ENCODE data around the gene OXA1L. TPM values are rescaled to one million over a fixed set of nuclear protein-coding genes. Genes with fewer than 3 reads are reported as not detected.

The OXA1L gene
- total RNA-seq, 1 experiment from 2014 or later, result 146 TPM

DNA sequence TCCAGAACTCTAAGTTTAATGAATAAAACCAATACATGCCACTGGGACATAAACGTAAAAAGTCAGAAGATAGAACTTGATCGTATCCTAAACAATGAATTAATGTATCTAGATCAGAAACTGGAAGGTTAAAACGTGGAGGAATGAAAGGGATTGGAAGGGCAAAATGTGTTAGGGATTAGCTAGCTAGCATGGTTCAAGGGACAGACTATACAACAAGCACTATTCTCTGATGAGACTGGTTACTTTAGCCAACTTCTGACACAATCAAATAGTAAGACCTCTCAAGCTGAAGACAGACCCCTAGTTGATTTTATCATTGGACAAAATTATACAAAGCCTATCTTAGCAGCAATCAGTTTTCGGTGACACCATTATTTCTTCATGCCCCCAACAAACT lies 18.7 kb upstream of the OXA1L start:
- no peaks in the 10 kb centered on the region for H3K36me3 ChIP-seq (ENCODE audit: control insufficient read depth in 1 of 2, insufficient read depth in 2 of 2, low read length in 2 of 2)
- no peaks in the 10 kb centered on the region for H3K79me2 ChIP-seq (ENCODE audit: insufficient read depth, low read length)
- no peak overlapping the region for H3K27ac ChIP-seq (ENCODE audit: low read depth, low read length)
- no peak for ATAC-seq
- TF ChIP-seq CEBPB (IDR thresholded peaks at IDR 0.05; ENCODE audit: low read depth), result no peak
- TF ChIP-seq YY1 (IDR thresholded peaks at IDR 0.05; ENCODE audit: extremely low read depth, insufficient replicate concordance, low read depth, low read length), result no peak
- no peak for TF ChIP-seq JUND (IDR thresholded peaks at IDR 0.05)
- TF ChIP-seq EGR1 (IDR thresholded peaks at IDR 0.05; ENCODE audit: low read depth), result no peak
- TF ChIP-seq CBX3 (IDR thresholded peaks at IDR 0.05; ENCODE audit: low read depth), result no peak
- TF ChIP-seq, protein P1, sequence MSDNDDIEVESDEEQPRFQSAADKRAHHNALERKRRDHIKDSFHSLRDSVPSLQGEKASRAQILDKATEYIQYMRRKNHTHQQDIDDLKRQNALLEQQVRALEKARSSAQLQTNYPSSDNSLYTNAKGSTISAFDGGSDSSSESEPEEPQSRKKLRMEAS (IDR thresholded peaks at IDR 0.05), result no peak
- no peak for TF ChIP-seq REST (IDR thresholded peaks at IDR 0.05; ENCODE audit: low read depth)
- no peak for TF ChIP-seq SRF (IDR thresholded peaks at IDR 0.05; ENCODE audit: low read depth)
- no peak overlapping the region for H2AFZ ChIP-seq (ENCODE audit: low read depth, low read length, poor library complexity, severe bottlenecking)
- H3K9me2 ChIP-seq (ENCODE audit: insufficient read depth), result no peaks in the 10 kb centered on the region
- no peak overlapping the region for H3K9ac ChIP-seq (ENCODE audit: low read length)
- intact Hi-C loops (cut with micrococcal nuclease), result no loop called here
- RAD21 ChIA-PET (ENCODE audit: low non-redundant PET in 1 of 2, low total read pairs in 2 of 2, uncharacterized antibody in 2 of 2, unreplicated experiment in 2 of 2), result no interaction called here
- DNase-seq (ENCODE audit: low read depth, low spot score), result no peak
- no peaks in the 10 kb centered on the region for H3K27me3 ChIP-seq (ENCODE audit: insufficient read depth, low read length)
- H3K4me2 ChIP-seq (ENCODE audit: low read length), result no peak overlapping the region
- BruUV-seq (replicated peaks), result no TSS peak
- H3K9me3 ChIP-seq (ENCODE audit: control insufficient read depth in 1 of 2, insufficient read depth in 1 of 2, low read depth in 1 of 2, low read length in 2 of 2), result no peaks in the 10 kb centered on the region
- POLR2A ChIA-PET, result no interaction called here
- H3K4me1 ChIP-seq (ENCODE audit: control insufficient read depth in 1 of 2, insufficient read depth in 2 of 2, low read length in 2 of 2), result no peaks in the 10 kb centered on the region
- no peak overlapping the region for H3K4me3 ChIP-seq (replicated peaks in 1 of 2; ENCODE audit: low read depth in 1 of 2, low read length in 2 of 2)
- no peaks in the 10 kb centered on the region for H4K20me1 ChIP-seq (ENCODE audit: insufficient read depth)
- CTCF ChIA-PET, result no interaction called here

DNA sequence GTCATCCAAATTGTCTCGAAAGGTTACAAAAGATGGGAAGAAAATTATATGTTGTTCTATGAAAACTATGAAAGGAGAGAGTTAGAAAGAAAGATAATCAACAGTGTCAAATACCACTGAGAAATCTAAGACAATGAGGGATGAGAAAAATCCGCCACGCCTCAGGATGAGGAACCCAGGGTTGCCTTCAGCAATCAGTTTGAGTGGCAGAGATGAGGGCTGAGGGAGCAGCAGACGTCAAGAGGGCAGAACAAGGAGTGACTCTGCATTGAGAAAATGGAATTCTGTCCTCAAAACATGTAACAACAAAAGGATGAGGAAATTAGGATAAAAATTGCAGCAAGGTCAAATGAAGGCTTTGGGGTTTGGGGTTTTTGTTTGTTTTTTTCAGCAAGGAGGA lies 18.3 kb upstream of the OXA1L start:
- no peak overlapping the region for H3K9ac ChIP-seq (ENCODE audit: low read length)
- RAD21 ChIA-PET (ENCODE audit: low non-redundant PET in 1 of 2, low total read pairs in 2 of 2, uncharacterized antibody in 2 of 2, unreplicated experiment in 2 of 2), result no interaction called here
- no peak for DNase-seq (ENCODE audit: low read depth, low spot score)
- CTCF ChIA-PET, result no interaction called here
- ATAC-seq, result no peak
- BruUV-seq (replicated peaks), result no TSS peak
- H3K27me3 ChIP-seq (ENCODE audit: insufficient read depth, low read length), result no peaks in the 10 kb centered on the region
- POLR2A ChIA-PET, result no interaction called here
- no peaks in the 10 kb centered on the region for H3K79me2 ChIP-seq (ENCODE audit: insufficient read depth, low read length)
- H3K9me2 ChIP-seq (ENCODE audit: insufficient read depth), result no peaks in the 10 kb centered on the region
- H3K4me2 ChIP-seq (ENCODE audit: low read length), result no peak overlapping the region
- intact Hi-C loops (cut with micrococcal nuclease), result no loop called here
- no peaks in the 10 kb centered on the region for H3K9me3 ChIP-seq (ENCODE audit: control insufficient read depth in 1 of 2, insufficient read depth in 1 of 2, low read depth in 1 of 2, low read length in 2 of 2)
- no peaks in the 10 kb centered on the region for H3K4me1 ChIP-seq (ENCODE audit: control insufficient read depth in 1 of 2, insufficient read depth in 2 of 2, low read length in 2 of 2)
- H3K36me3 ChIP-seq (ENCODE audit: control insufficient read depth in 1 of 2, insufficient read depth in 2 of 2, low read length in 2 of 2), result no peaks in the 10 kb centered on the region
- no peak overlapping the region for H3K4me3 ChIP-seq (replicated peaks in 1 of 2; ENCODE audit: low read depth in 1 of 2, low read length in 2 of 2)
- H2AFZ ChIP-seq (ENCODE audit: low read depth, low read length, poor library complexity, severe bottlenecking), result no peak overlapping the region
- H3K27ac ChIP-seq (ENCODE audit: low read depth, low read length), result no peak overlapping the region
- H4K20me1 ChIP-seq (ENCODE audit: insufficient read depth), result no peaks in the 10 kb centered on the region
- TF ChIP-seq CEBPB (IDR thresholded peaks at IDR 0.05; ENCODE audit: low read depth), result no peak
- no peak for TF ChIP-seq ZBTB33 (IDR thresholded peaks at IDR 0.05; ENCODE audit: extremely low read depth, insufficient replicate concordance, low read length)
- no peak for TF ChIP-seq SIN3A (IDR thresholded peaks at IDR 0.05; ENCODE audit: low read depth)
- TF ChIP-seq ZFX (IDR thresholded peaks at IDR 0.05), result no peak
- no peak for TF ChIP-seq ZNF274 (IDR thresholded peaks at IDR 0.05; ENCODE audit: low read depth, low read length)
- no peak for TF ChIP-seq ATF3 (IDR thresholded peaks at IDR 0.05)
